ENCODE measurements around the gene NPIPB9.
"Not testable (repeated sequence)": the region's sequence is repeated elsewhere in the genome, so short reads cannot be mapped to it uniquely, and the experiment has no call there.

- not testable (repeated sequence) for TF ChIP-seq CTCF (IDR thresholded peaks at IDR 0.05; ENCODE audit: insufficient read depth, low read length, poor library complexity, severe bottlenecking); EZH2phosphoT487 (conservative IDR thresholded peaks at IDR 0.05; ENCODE audit: low read length)
These were observed 19.0 kb upstream of the NPIPB9 start for GRCh38 chr16:28732455-28733124.
